Activated CD8-positive, alpha-beta T cell treated with anti-CD3 and anti-CD28 coated beads for 36 hours (primary cell): ENCODE measurements around the gene HOXB13. TPM values are rescaled to one million over a fixed set of nuclear protein-coding genes. Genes with fewer than 3 reads are reported as not detected.
"Not testable (repeated sequence)": the region's sequence is repeated elsewhere in the genome, so short reads cannot be mapped to it uniquely, and the experiment has no call there.

ENCODE experiments used
- ATAC-seq: fragments of 200-7000 bp; cut with Tn5 transposase; one replicate; pipeline ENCODE4 v1.10.0; 2021; ENCODE audit warnings: mild to moderate bottlenecking, moderate library complexity
- CTCF ChIA-PET: fragments of 350-600 bp; sonication (Branson Sonifier 250); formaldehyde crosslinking; loops from one replicate; lab custom pipeline; 2021; ENCODE audit warnings: antibody characterized with exemption; lab: Charles Lee
- POLR2A ChIA-PET: fragments of 350-600 bp; sonication (Branson Sonifier 250); formaldehyde crosslinking; loops from one replicate; lab custom pipeline; 2021; ENCODE audit warnings: antibody characterized with exemption; lab: Charles Lee
- DNase-seq: peaks from one replicate; pipeline ENCODE4 v3.0.0-alpha.2; 2020
- H3K27ac Mint-ChIP-seq: one replicate; pipeline ENCODE4 v1.8.0; 2021; ENCODE audit warnings: mild to moderate bottlenecking, mixed read lengths
- H3K27me3 Mint-ChIP-seq: one replicate; pipeline ENCODE4 v1.8.0; 2021; ENCODE audit warnings: mixed read lengths
- H3K36me3 Mint-ChIP-seq: one replicate; pipeline ENCODE4 v1.8.0; 2021; ENCODE audit warnings: low read depth, mixed read lengths
- H3K4me1 Mint-ChIP-seq: one replicate; pipeline ENCODE4 v1.8.0; 2021; ENCODE audit warnings: low read depth, mixed read lengths
- H3K4me3 Mint-ChIP-seq: one replicate; pipeline ENCODE4 v1.8.0; 2021; ENCODE audit warnings: mild to moderate bottlenecking, moderate library complexity, mixed read lengths
- H3K9me3 Mint-ChIP-seq: one replicate; pipeline ENCODE4 v1.8.0; 2021; ENCODE audit warnings: mixed read lengths
- intact Hi-C: fragments of 100-400 bp; cut with micrococcal nuclease; formaldehyde crosslinking; loops from one replicate; pipeline ENCODE4 v1.10.0; 2022
- total RNA-seq, 2 experiments: library from RNA; stranded (reverse); gene quantifications; one replicate each; pipeline ENCODE4 v1.2.3, GENCODE V29; 2021
- TF ChIP-seq, protein P1 (sequence below): fragments of 200-600 bp; IDR thresholded peaks from one replicate; pipeline ENCODE4 v1.8.0; 2022; ENCODE audit warnings: antibody characterized with exemption, mild to moderate bottlenecking

HOXB13 gene
- total RNA-seq, 2 experiments from 2014 or later, result not detected

DNA sequence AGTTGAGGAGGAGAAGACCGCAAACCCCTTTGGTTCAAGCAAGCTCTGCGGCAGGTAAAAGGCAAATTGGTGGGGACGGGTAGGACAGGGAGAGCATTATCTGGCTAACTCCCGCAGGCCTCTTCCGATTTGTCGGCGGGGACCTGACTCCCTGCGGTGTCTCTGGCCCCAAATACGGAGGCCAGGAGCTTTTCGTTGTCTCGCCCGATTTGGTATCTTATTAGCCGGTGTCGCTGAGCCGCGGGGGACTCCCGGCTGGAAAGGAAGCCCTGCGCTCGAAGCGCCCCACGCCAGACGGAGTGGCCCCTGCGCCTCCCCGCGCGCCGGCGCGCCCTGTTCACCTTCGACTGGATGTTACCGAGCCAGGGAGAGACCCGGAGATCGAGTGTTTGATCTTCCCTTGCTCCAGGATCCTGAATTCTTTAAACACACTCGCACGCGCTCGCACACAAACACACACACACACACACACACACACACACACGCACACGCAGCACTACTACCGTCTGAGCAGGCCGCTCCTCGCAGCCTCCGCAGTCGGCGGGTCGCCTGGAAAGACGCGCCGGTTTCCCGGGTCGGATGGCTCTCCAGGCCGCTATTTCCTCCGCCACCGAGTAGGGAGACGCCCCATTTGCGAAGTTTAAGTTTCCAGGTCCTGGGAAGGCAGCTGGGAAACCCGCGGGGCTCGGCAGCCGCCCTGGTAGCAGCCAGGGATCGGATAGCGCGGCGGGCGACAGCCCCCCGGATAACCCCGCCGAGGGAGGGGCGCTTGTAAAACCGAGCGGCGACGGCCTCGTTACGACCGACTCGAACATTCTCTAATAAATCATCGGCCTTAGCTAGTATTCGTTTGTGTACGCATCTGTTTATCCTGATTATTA is 9.5 kb downstream of the HOXB13 start:
- ChIA-PET POLR2A (interaction anchor here (0.6 to 1.3 kb wide), 4 partner anchors 9 to 50 kb away, joined by 3 to 5 read pairs (median 4); partner anchors contain the start of gene HOXB13), CTCF (interaction anchor here (0.7 to 4.5 kb wide), 12 partner anchors 9 to 166 kb away, joined by 3 to 19 read pairs (median 3); partner anchors contain the start of gene HOXB13)
- TF ChIP-seq, protein P1, sequence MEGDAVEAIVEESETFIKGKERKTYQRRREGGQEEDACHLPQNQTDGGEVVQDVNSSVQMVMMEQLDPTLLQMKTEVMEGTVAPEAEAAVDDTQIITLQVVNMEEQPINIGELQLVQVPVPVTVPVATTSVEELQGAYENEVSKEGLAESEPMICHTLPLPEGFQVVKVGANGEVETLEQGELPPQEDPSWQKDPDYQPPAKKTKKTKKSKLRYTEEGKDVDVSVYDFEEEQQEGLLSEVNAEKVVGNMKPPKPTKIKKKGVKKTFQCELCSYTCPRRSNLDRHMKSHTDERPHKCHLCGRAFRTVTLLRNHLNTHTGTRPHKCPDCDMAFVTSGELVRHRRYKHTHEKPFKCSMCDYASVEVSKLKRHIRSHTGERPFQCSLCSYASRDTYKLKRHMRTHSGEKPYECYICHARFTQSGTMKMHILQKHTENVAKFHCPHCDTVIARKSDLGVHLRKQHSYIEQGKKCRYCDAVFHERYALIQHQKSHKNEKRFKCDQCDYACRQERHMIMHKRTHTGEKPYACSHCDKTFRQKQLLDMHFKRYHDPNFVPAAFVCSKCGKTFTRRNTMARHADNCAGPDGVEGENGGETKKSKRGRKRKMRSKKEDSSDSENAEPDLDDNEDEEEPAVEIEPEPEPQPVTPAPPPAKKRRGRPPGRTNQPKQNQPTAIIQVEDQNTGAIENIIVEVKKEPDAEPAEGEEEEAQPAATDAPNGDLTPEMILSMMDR, result no peak
- intact Hi-C loops, result loop anchor here (5.0 kb wide), 1 partner anchor 33 kb away; no protein-coding TSS in a partner anchor
- no peaks in the 10 kb centered on the region for H3K9me3 Mint-ChIP-seq
- no peak overlapping the region for H3K27ac Mint-ChIP-seq
- DNase-seq (no peak), ATAC-seq (peak; percentile 27)
- H3K4me1 Mint-ChIP-seq, result peaks cover 22% of the 10 kb centered on the region
- peak overlapping the region; percentile 3 for H3K4me3 Mint-ChIP-seq
- H3K27me3 Mint-ChIP-seq, result peaks cover 74% of the 10 kb centered on the region
- no peaks in the 10 kb centered on the region for H3K36me3 Mint-ChIP-seq

DNA sequence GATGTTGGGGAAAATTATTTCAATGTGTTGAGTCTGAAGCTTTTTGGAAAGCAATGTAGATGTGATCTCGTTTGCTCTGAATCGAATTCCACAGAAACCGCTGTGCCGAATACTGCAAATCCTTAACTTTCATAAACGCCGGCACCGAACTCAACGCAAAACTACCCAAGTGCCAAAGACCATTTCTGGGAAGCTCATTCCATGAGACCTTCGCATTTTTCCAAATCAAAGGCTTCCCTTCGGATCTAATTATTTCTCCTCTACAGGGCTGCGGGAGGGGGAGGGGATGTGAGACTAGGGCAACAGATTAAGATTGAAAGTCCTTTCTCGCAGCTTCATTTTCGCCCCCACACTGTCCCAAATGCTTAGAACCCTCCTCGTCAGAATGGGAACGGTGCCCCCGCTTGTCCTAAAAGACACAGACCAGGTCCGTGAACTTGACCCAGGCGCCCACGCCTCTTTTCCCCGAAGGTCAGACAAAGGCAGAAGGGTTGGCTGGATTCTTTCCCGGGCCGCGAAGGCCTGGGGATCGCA is 10.3 kb downstream of the HOXB13 start:
- H3K36me3 Mint-ChIP-seq, result no peaks in the 10 kb centered on the region
- peak; percentile 39 for DNase-seq
- H3K27ac Mint-ChIP-seq, result no peak overlapping the region

DNA sequence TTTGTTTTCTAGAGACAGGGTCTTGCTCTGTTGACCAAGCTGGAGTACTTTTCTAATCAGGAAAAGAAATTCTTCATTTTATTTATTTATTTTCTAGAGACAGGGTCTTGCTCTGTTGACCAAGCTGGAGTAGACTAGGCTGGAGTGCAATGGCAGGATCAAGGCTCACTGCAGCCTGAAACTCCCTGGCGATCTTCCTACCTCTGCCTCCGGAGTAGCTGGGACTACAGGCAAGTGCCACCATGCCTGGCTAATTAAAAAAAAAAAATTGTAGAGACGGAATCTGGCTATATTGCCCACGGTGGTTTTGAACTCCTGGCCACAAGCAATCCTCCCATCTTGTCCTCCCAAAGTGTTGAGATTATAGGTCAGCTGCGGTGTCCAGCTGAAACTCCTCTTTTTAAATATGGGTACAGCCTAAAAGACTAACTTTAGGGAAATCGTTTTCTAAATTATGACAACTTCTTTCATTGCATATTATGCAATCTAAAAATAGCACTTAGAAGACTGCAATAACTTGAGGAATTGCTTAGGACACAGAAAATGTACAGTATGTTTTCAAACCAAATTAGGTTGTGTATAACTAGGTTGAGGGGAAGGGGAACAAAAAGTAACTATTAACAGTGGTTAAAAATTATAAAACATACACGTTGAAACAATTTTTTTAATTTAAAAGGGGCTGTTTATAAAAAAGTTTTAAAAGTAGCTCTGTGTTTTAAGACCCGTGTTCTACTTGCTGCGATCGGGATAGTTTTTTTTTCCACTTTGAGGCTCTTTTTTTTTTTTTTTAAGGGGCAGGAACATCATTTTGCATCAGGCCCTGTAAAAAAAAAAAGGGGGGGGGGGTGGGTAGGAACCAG is 11.0 kb downstream of the HOXB13 start:
- intact Hi-C loops, result loop anchor here (5.0 kb wide), 1 partner anchor 35 kb away; no protein-coding TSS in a partner anchor
- Mint-ChIP-seq H3K36me3 (no peaks in the 10 kb centered on the region), H3K27ac (no peak overlapping the region), H3K9me3 (no peaks in the 10 kb centered on the region), H3K4me1 (peaks cover 13% of the 10 kb centered on the region), H3K4me3 (no peak overlapping the region), H3K27me3 (peaks cover 68% of the 10 kb centered on the region)
- CTCF ChIA-PET, result interaction anchor here (0.7 to 4.5 kb wide), 13 partner anchors 7 to 167 kb away, joined by 3 to 24 read pairs (median 4); partner anchors contain the start of gene HOXB13
- POLR2A ChIA-PET, result interaction anchor here (1.2 to 1.3 kb wide), 2 partner anchors 11 to 48 kb away, joined by 3 to 5 read pairs; partner anchors contain the start of gene HOXB13
- ATAC-seq, result no peak
- TF ChIP-seq, protein P1, result no peak
- DNase-seq, result no peak

More for the DNA sequence above, 10.3 kb downstream of the HOXB13 start:
- intact Hi-C loops, result loop anchor here (5.0 kb wide), 1 partner anchor 34 kb away; no protein-coding TSS in a partner anchor
- no peak for ATAC-seq
- POLR2A ChIA-PET, result interaction anchor here (0.6 to 1.3 kb wide), 3 partner anchors 10 to 49 kb away, joined by 3 to 5 read pairs (median 3); partner anchors contain the start of gene HOXB13
- Mint-ChIP-seq H3K9me3 (no peaks in the 10 kb centered on the region), H3K4me3 (peak overlapping the region; percentile 3), H3K4me1 (peaks cover 16% of the 10 kb centered on the region), H3K27me3 (peaks cover 72% of the 10 kb centered on the region)
- TF ChIP-seq, protein P1, result no peak
- CTCF ChIA-PET, result interaction anchor here (0.7 to 4.5 kb wide), 10 partner anchors 10 to 166 kb away, joined by 3 to 19 read pairs (median 3); partner anchors contain the start of gene HOXB13

DNA sequence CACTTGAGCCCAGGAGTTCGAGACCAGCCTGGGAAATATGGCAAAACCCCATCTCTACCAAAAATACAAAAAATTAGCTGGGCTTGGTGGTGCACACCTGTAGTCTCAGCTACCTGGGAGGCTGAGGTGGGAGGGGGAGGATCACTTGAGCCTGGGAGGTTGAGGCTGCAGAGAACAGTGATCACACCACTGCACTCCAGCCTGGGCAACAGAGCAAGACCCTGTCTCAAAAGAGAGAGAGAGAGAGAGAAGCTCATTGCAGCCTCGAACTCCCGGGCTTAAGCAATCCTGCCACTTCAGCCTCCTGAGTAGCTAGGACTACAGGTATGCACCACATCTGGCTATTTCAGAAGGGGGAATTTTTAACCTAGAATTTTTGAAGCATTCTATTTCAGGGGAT is 12.0 kb downstream of the HOXB13 start:
- not testable (repeated sequence) for H3K36me3 Mint-ChIP-seq, H3K4me3 Mint-ChIP-seq, H3K27ac Mint-ChIP-seq, ATAC-seq, DNase-seq, H3K9me3 Mint-ChIP-seq
- peaks cover 63% of the 10 kb centered on the region for H3K27me3 Mint-ChIP-seq
- CTCF ChIA-PET, result interaction anchor here (0.7 to 3.7 kb wide), 7 partner anchors 8 to 80 kb away, joined by 3 to 24 read pairs (median 6); partner anchors contain the start of gene HOXB13
- intact Hi-C loops, result loop anchor here (5.0 kb wide), 1 partner anchor 36 kb away; no protein-coding TSS in a partner anchor
- peaks cover 12% of the 10 kb centered on the region for H3K4me1 Mint-ChIP-seq
- POLR2A ChIA-PET, result interaction anchor here (0.7 to 1.1 kb wide), 2 partner anchors 33 to 39 kb away, joined by 3 to 4 read pairs; no protein-coding TSS in a partner anchor
